A673 (cell line): ENCODE results near the gene XAB2.

Source experiments
- CTCF ChIP-seq: fragments of 300-800, 200-600 bp; sonication (generic); conservative IDR thresholded peaks from 2 replicates; pipeline ENCODE4 v1.5.1; 2017; ENCODE audit warnings: low read depth, mild to moderate bottlenecking, antibody characterized with exemption, low read length, moderate library complexity, mixed read lengths
- EZH2 ChIP-seq: fragments of 200-600 bp; sonication (generic); IDR thresholded peaks from 2 replicates; pipeline ENCODE4 v1.6.1; 2017; ENCODE audit warnings: borderline replicate concordance, low read depth, mild to moderate bottlenecking, mixed read lengths, antibody characterized with exemption, low read length; ENCODE audit not compliant: poor library complexity, severe bottlenecking

- TF ChIP-seq CTCF (no peak), EZH2 (no peak)
Observed at GRCh38 chr19:7662657-7663056, 33.3 kb upstream of the XAB2 start.
